GM18517 (cell line): ENCODE measurements around the gene TIMP2.
"Not testable (repeated sequence)": the region's sequence is repeated elsewhere in the genome, so short reads cannot be mapped to it uniquely, and the experiment has no call there.

Experiments
- ATAC-seq: cut with Tn5 transposase; IDR thresholded peaks from one replicate; pipeline ENCODE4 v1.9.1; 2021; ENCODE audit warnings: mild to moderate bottlenecking, moderate library complexity; ENCODE audit not compliant: unreplicated experiment

Gene TIMP2

GRCh38 chr17:78925234-78925633, at the start of gene TIMP2:
Gene TIMP2 (minus strand): TSS chr17:78925387. CDS start chr17:78925088, 299 bp downstream.
- no peak for ATAC-seq

DNA sequence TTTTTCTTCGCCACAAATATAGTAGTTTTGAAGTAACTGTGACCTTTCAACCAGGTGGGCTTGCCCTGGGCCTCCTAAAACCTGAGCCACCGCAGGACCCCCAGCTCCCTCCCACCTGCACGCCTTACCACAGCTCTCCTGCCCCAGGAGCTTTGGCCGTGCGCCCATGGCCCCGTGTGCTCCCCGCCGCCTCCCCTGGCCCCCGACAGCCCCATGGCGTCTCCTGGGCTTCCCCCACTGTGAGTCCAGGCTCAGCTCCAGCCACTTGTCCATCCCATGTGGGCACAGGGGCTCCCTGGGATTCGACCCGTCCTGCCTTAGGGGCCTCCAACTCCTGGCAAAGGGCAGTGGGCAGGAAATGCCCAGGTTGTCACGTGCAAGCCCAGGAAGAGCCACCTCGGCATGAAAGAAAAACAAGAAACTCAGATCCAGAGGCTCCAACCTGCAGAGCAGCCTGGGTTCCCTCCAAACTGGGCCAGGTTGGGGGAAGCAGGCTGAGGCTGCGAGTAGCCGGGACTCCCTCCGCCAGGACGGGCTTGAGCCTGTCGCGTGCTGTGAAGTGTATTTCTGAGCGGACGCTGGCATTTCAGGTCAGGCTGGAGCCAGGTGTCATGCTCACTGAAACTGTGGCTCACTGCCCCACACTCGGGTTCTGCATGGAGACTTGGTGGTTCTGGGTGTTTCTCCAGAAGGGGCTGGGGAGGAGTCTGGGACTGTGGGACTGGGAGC, 48.8 kb upstream of the TIMP2 start:
- ATAC-seq = no peak

DNA sequence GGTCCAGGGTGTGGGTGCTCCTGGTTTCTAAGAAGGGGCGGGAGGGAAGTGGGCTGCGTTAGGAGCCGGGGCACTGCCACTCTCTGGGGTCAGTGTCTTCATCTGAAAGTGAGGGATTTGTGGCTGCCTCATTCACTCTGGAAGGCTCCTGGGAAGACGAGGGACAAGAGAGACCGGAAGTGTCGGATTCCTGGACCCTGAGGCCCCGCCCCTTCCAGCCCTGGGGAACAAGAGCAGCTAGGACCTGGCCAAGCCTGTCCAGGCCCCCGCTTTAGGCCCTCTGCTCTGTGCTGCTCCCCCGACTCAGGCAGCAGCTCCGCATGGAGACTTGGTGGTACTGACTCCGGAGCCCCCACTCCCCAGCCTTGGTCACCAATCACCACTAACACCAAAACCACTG, 48.0 kb upstream of the TIMP2 start:
- ATAC-seq = no peak

- no peak for ATAC-seq
Observed at GRCh38 chr17:78972507-78973105, 47.4 kb upstream of the TIMP2 start.

GRCh38 chr17:78971756-78972506, 46.7 kb upstream of the TIMP2 start:
- ATAC-seq = no peak

DNA sequence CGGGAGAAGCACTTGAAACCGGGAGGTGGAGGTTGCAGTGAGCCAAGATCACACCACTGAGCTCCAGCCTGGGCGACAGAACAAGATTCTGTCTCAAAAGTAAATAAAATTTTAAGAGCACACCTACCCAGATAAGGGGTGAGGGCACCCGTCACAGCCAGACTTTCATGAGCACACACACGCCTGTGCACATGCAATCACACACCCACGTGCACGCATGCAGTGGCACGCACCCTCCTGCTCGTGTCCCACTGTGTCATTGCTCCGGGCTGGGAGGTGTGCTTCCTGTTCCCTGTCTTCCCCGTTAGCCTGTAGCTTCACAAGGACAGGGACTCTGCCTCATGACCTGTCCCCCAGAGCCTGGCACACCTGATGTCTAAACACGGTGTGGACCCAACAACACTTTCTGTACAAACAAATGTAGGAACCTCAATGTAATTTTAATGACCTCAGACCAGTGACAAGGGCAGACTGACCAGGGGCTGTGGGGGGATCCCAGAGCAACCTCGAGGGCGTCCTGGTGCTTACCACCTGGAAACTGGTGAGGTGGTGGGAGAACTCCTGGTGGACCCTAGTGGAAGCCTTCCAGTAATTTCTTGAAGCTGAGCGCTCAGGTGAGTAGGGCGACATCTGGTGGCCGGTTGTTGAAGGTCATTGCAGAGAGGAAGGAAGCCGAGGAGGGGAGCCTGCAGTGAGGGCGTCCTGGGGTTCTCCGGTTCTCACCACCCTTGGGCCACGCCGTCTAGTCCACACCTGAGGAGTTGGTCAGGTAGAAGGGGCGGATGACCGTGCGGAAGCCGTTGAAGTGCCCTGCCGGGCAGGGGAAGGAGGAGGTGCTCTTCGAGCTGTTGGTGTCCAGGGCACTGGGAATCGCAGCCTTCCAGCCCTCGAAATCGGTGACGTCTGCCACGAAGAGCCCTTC, 45.9 kb upstream of the TIMP2 start:
- ATAC-seq = no peak

- ATAC-seq = no peak
Observed at GRCh38 chr17:78969865-78970264, 44.7 kb upstream of the TIMP2 start.

DNA sequence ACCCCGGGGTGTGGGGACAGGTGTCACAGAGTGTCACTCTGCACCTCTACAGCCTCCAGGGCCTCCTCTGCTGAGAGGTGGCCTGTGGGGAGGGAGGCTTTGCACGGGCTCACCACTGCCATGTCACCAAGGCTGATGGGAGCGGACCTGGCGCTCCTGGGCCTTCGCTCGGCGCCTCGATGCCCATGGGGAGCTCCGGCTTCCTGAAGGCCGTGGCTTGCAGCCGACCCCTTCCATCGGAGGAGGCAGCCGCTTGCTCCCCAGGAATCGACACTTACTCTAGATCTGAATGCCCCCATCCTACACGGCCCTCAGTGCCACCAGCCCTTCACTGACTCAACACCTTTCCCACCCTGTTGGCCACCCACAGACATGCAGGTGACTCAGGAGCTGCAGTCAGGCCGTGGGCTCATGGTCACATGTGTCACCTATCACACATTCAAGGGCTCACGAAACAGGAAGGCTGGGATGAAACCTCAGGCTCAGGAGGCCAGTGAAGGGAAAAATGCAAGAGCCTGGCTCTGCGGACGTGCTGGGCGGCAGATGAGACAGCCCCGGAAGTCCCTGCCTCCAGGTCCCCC, 42.7 kb upstream of the TIMP2 start:
- no peak for ATAC-seq

DNA sequence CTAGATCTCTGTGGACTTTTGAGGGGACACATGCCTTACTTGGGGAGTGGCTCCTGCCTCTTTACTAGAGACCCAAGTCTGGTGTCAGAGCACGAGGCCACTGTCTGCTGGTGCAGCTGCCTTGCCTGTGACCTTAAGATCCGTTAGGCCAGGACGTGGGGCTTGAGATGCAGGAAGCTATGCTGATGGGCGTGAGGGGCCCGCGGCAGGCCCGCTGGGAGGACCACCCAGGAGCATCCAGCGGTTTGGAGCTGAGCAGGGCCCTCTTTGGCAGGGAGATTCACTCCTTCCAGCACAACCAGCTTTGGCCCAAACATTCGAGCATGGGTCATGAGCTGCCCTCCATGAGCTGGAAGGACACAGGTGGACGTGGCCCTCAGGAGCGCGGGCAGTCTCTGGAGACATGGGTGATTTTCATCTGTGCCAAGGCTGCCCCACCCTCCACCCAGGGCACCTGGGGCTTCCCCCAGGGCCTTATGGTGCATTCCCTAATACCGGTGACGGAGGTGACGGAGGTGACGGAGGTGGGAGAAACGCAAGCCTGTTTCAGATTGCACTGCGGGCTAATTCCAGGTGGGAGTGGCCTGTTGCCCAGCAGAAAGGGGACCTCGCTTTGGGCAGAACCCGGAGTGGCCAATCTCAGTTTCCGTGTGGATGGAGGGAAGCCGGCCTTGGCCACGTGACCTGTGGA, 41.9 kb upstream of the TIMP2 start:
- ATAC-seq = no peak

GRCh38 chr17:78966123-78966813, 41.1 kb upstream of the TIMP2 start:
- no peak for ATAC-seq

DNA sequence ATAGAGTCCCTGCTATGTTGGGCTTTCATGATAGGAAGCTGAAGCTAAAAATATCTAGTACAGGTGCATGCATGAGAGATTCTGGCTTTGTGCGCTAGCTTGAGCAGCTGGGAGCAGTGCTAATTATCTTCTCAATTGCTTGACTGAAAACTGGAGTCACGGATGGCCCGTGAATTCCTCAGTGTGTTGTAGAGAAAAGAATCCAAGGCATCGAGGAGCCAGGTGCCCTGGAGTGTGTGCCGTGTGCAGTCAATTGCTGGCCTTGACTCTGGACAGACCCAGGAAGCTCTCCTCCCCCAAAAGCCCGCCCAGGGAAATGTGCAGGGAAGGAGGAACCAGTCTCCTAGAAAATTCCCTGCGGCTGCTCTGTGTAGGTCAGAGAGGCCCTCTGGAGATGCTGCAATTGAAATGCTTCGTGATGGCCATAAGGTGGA, 40.3 kb upstream of the TIMP2 start:
- no peak for ATAC-seq

DNA sequence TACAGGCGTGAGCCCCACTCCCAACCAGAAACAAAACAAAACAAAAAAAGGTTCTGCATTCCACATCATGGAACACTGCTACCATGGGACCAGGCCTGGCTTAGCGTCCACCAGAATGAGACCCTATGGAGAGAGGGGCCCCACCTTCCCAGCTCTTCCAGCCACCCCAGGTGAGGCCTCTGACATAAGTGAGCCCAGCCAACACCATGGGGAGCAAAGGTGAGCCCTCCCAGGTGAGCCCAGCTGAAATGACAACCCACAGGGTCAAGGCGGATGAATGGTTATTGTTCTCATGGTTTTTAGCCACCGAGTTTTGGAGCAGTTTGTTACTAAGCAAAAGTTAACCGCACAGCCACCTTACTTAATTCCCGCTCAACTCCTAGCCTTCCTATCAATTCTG, 38.2 kb upstream of the TIMP2 start:
- no peak for ATAC-seq

DNA sequence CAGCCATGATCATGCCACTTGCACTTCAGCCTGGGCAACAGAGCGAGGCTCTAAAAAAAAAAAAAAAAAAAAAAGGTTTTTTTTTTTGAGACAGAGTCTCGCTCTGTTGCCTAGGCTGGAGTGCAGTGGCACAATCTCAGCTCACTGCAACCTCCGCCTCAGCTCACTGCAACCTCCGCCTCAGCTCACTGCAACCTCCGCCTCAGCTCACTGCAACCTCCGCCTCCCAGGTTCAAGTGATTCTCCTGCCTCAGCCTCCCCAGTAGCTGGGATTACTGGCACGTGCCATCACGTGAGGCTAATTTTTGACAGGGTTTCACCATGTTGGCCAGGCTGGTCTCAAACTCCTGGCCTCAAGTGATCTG, 37.8 kb upstream of the TIMP2 start:
- not testable (repeated sequence) for ATAC-seq

GRCh38 chr17:78962345-78962983, 37.3 kb upstream of the TIMP2 start:
- no peak for ATAC-seq

DNA sequence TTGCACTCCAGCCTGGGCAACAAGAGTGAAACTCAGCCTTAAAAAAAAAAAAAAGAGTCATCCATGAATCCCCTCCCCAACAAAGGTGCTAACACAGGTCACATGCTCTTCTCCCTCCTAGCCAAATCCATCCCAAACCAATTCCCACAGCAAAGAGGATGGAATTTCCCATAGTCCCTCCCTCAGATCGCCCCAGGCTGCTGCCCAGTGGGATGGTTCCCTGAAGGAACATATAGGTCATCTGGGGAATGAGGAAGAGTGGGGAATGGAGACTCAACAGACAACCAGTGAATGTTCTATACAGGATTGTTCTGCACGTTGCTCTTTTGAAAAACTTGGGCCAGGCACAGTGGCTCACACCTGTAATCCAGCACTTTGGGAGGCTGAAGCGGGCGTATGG, 36.4 kb upstream of the TIMP2 start:
- ATAC-seq = no peak

- no peak for ATAC-seq
Observed at GRCh38 chr17:78960928-78961327, 35.7 kb upstream of the TIMP2 start.

- ATAC-seq = no peak
Observed at GRCh38 chr17:78959803-78960202, 34.6 kb upstream of the TIMP2 start.

DNA sequence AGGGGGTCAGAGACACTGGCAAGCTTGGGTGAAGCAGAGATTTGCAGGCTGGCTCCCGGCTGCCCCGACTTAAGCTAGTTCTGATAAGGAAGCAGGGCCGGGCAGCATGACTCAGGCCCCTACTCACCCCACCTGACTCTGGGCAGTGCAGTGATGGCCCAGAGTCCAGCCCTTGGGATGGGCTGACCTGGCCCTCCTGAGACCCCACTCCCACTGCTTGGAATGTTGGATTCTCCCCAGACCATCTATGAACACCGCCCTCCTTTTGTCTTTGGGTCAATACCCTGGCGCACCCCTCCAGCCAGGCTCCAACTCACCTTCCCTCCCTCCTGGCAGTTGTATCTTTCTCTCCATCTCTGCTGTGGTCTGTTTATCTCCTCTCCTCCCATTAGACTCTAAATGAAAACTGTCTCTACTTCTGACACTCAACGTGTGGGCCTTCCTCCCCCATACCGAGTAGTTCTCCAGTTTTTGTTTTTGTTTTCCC, 33.5 kb upstream of the TIMP2 start:
- ATAC-seq = no peak

- ATAC-seq = no peak
Observed at GRCh38 chr17:78957128-78957527, 31.9 kb upstream of the TIMP2 start.
